Memory B cell (primary cell): ENCODE data around the gene UBAC1.
A peak's percentile ranks its signal among the peaks of the same experiment; 100 is the strongest.
"Not testable (repeated sequence)": the region's sequence is repeated elsewhere in the genome, so short reads cannot be mapped to it uniquely, and the experiment has no call there.

Experiments
- ATAC-seq: fragments of 150-1000 bp; cut with Tn5 transposase; 2 replicates; pipeline ENCODE4 v1.10.0; 2021; ENCODE audit warnings: low read depth, mild to moderate bottlenecking, moderate library complexity
- DNase-seq, 2 donors: peaks; one replicate each; pipeline ENCODE4 v3.0.0; 2022; ENCODE audit warnings: low spot score in 2 of 2
- H3K27ac Mint-ChIP-seq: one replicate; pipeline ENCODE4 v1.8.0; 2022; ENCODE audit warnings: mild to moderate bottlenecking, moderate library complexity, mixed read lengths
- H3K27me3 Mint-ChIP-seq: one replicate; pipeline ENCODE4 v1.8.0; 2022; ENCODE audit warnings: mixed read lengths
- H3K36me3 Mint-ChIP-seq: one replicate; pipeline ENCODE4 v1.8.0; 2022; ENCODE audit warnings: mild to moderate bottlenecking, mixed read lengths
- H3K4me1 Mint-ChIP-seq: one replicate; pipeline ENCODE4 v1.8.0; 2022; ENCODE audit warnings: mixed read lengths
- H3K4me3 Mint-ChIP-seq: one replicate; pipeline ENCODE4 v1.8.0; 2022; ENCODE audit warnings: mild to moderate bottlenecking, moderate library complexity, mixed read lengths
- H3K9me3 Mint-ChIP-seq: one replicate; pipeline ENCODE4 v1.8.0; 2022; ENCODE audit warnings: mixed read lengths

UBAC1 gene

GRCh38 chr9:135976531-135976930, 15.4 kb upstream of the UBAC1 start:
- Mint-ChIP-seq H3K4me1 (peaks cover 5% of the 10 kb centered on the region), H3K4me3 (no peak overlapping the region)
- no peak for ATAC-seq

DNA sequence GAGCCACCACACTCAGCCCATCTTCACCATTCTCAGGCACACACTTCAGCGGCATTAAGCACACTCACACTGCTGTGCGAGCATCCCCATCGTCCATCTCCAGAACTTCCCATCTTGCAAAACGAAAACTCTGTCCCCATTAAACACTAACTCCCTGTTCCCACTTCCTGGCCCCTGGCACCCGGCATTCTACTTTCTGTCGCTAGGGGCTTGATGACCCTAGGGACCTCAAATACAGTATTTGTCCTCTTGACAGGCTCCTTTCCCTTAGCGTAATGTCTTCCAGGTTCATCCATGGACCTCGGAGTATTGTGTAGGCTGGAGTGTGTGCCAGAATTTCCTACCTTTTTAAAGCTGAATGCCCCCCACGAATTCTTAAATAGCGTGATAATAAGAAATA, 14.7 kb upstream of the UBAC1 start:
- DNase-seq (no peak), ATAC-seq (no peak)
- Mint-ChIP-seq H3K9me3 (no peaks in the 10 kb centered on the region), H3K4me3 (no peak overlapping the region), H3K27ac (no peak overlapping the region), H3K4me1 (peaks cover 5% of the 10 kb centered on the region), H3K27me3 (peaks cover 12% of the 10 kb centered on the region), H3K36me3 (no peaks in the 10 kb centered on the region)

More at GRCh38 chr9:135976531-135976930, 15.4 kb upstream of the UBAC1 start:
- no peak overlapping the region for H3K27ac Mint-ChIP-seq
- H3K27me3 Mint-ChIP-seq: peaks cover 13% of the 10 kb centered on the region
- DNase-seq: no peak
- no peaks in the 10 kb centered on the region for H3K9me3 Mint-ChIP-seq
- H3K36me3 Mint-ChIP-seq: no peaks in the 10 kb centered on the region

DNA sequence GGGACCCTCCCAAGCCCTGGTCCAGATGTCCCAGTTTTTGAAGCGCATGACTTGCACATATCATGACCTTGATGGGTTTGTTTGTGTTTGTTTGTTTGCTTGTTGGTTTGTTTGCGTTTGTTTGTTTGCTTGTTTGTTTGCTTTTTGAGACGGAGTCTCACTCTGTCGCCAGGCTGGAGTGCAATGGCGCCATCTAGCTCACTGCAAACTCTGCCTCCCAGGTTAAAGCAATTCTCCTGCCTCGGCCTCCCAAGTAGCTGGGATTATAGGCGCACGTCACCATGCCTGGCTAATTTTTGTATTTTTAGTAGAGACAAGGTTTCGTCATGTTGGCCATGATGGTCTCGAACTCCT, 13.0 kb upstream of the UBAC1 start:
- DNase-seq (no peak), ATAC-seq (no peak)
- peaks cover 13% of the 10 kb centered on the region for H3K27me3 Mint-ChIP-seq
- no peaks in the 10 kb centered on the region for H3K9me3 Mint-ChIP-seq
- peaks cover 5% of the 10 kb centered on the region for H3K4me1 Mint-ChIP-seq
- no peaks in the 10 kb centered on the region for H3K36me3 Mint-ChIP-seq
- no peak overlapping the region for H3K27ac Mint-ChIP-seq
- H3K4me3 Mint-ChIP-seq: no peak overlapping the region

- no peak overlapping the region for H3K4me3 Mint-ChIP-seq
- no peaks in the 10 kb centered on the region for H3K4me1 Mint-ChIP-seq
- peaks cover 15% of the 10 kb centered on the region for H3K27me3 Mint-ChIP-seq
- no peak overlapping the region for H3K27ac Mint-ChIP-seq
- ATAC-seq (no peak), DNase-seq (no peak)
- H3K9me3 Mint-ChIP-seq: no peaks in the 10 kb centered on the region
- no peaks in the 10 kb centered on the region for H3K36me3 Mint-ChIP-seq
These were observed 12.4 kb upstream of the UBAC1 start for GRCh38 chr9:135973277-135974219.

GRCh38 chr9:135971892-135972291, 10.7 kb upstream of the UBAC1 start:
- DNase-seq: no peak
- no peaks in the 10 kb centered on the region for H3K9me3 Mint-ChIP-seq

GRCh38 chr9:135971111-135971766, 10.1 kb upstream of the UBAC1 start:
- H3K4me3 Mint-ChIP-seq: no peak overlapping the region
- H3K27me3 Mint-ChIP-seq: peaks cover 12% of the 10 kb centered on the region
- no peaks in the 10 kb centered on the region for H3K36me3 Mint-ChIP-seq
- no peak overlapping the region for H3K27ac Mint-ChIP-seq
- no peak for DNase-seq
- H3K4me1 Mint-ChIP-seq: peaks cover 6% of the 10 kb centered on the region
- no peak for ATAC-seq
- H3K9me3 Mint-ChIP-seq: no peaks in the 10 kb centered on the region

More at GRCh38 chr9:135971892-135972291, 10.7 kb upstream of the UBAC1 start:
- Mint-ChIP-seq H3K4me3 (no peak overlapping the region), H3K27ac (no peak overlapping the region), H3K4me1 (peaks cover 6% of the 10 kb centered on the region), H3K27me3 (peaks cover 17% of the 10 kb centered on the region), H3K36me3 (no peaks in the 10 kb centered on the region)
- peak; percentile 29 for ATAC-seq

- no peaks in the 10 kb centered on the region for H3K36me3 Mint-ChIP-seq
- peaks cover 6% of the 10 kb centered on the region for H3K4me1 Mint-ChIP-seq
- H3K27me3 Mint-ChIP-seq: peaks cover 12% of the 10 kb centered on the region
- no peaks in the 10 kb centered on the region for H3K9me3 Mint-ChIP-seq
- no peak for ATAC-seq
- H3K4me3 Mint-ChIP-seq: no peak overlapping the region
- DNase-seq: no peak
- H3K27ac Mint-ChIP-seq: no peak overlapping the region
These were observed 9.1 kb upstream of the UBAC1 start for GRCh38 chr9:135970128-135970815.

DNA sequence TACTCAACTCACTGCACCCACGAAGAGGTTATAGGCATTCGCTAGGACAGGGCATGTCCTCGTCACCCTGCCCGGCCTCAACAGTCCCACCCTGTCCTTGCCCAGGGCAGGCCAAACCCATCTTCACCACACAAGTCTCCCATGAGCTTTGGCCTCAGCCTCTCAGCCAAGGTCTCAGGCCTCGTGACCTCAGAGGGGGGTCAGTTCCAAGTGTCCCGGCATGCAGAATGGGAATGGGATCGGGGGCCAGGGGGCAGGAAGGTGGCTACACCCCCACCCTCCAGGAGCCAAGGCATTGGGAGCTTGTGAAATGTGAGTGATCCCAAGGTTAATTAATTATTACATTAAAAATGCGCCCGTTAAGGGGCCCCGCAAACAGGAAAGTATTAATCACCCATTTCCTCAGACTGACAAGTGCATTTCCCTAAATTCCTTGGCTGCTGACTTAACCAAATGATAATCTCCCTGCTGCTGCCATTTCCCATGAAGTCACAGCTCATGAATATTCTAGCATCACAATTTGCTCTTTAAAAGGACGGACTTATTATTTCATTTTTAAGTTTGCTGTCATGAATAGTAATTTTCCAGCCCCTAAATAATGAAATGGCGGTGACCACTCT, 8.0 kb upstream of the UBAC1 start:
- H3K4me3 Mint-ChIP-seq: no peak overlapping the region
- peaks cover 13% of the 10 kb centered on the region for H3K27me3 Mint-ChIP-seq

DNA sequence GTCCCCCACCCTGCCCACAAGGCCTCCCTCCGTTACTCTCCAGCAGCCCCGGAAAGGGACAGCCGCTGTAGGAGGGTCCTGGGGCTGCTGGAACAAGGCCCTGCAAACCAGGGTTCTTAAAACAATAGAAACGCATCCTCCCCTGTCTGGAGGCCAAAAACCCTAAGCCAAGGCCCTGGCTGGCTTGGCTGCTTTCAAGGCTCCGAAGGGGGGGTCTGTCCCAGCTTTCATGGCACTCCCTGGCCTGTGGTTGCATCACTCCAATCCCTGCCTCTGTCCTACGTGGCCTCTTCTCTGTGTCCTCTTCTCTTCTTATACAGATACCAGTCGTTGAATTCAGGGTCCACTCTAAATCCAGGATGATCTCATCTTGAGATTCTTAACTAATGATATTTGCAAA, 7.4 kb upstream of the UBAC1 start:
- no peak overlapping the region for H3K27ac Mint-ChIP-seq
- H3K27me3 Mint-ChIP-seq: peaks cover 14% of the 10 kb centered on the region
- H3K4me1 Mint-ChIP-seq: peaks cover 6% of the 10 kb centered on the region
- no peaks in the 10 kb centered on the region for H3K36me3 Mint-ChIP-seq
- H3K4me3 Mint-ChIP-seq: no peak overlapping the region
- no peaks in the 10 kb centered on the region for H3K9me3 Mint-ChIP-seq
- DNase-seq (no peak), ATAC-seq (no peak)

More for the DNA sequence above, 8.0 kb upstream of the UBAC1 start:
- Mint-ChIP-seq H3K4me1 (peaks cover 6% of the 10 kb centered on the region), H3K9me3 (no peaks in the 10 kb centered on the region), H3K27ac (no peak overlapping the region), H3K36me3 (no peaks in the 10 kb centered on the region)
- DNase-seq (no peak), ATAC-seq (no peak)

GRCh38 chr9:135968083-135968476, 6.9 kb upstream of the UBAC1 start:
- H3K27me3 Mint-ChIP-seq: peaks cover 14% of the 10 kb centered on the region
- ATAC-seq (no peak), DNase-seq (no peak)
- no peak overlapping the region for H3K4me3 Mint-ChIP-seq
- peaks cover 6% of the 10 kb centered on the region for H3K4me1 Mint-ChIP-seq
- no peak overlapping the region for H3K27ac Mint-ChIP-seq
- no peaks in the 10 kb centered on the region for H3K9me3 Mint-ChIP-seq
- H3K36me3 Mint-ChIP-seq: no peaks in the 10 kb centered on the region

DNA sequence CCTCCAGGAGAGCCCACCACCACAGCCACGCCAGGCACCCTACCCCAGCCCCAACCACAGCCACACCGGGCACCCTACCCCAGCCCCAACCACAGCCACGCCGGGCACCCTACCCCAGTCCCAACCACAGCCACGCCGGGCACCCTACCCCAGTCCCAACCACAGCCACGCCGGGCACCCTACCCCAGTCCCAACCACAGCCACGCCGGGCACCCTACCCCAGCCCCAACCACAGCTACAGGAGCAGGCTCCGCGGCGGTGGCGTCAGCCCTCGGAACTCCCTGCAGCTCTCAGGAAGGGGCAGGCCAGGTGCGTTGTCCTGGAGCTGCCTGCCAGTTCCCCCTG, 5.7 kb upstream of the UBAC1 start:
- DNase-seq, ATAC-seq, H3K27ac Mint-ChIP-seq, H3K9me3 Mint-ChIP-seq, H3K4me3 Mint-ChIP-seq, H3K36me3 Mint-ChIP-seq: not testable (repeated sequence)
- H3K4me1 Mint-ChIP-seq: peaks cover 16% of the 10 kb centered on the region
- H3K27me3 Mint-ChIP-seq: peaks cover 19% of the 10 kb centered on the region

- Mint-ChIP-seq H3K36me3 (no peaks in the 10 kb centered on the region), H3K4me3 (no peak overlapping the region), H3K9me3 (no peaks in the 10 kb centered on the region), H3K27me3 (peaks cover 16% of the 10 kb centered on the region), H3K4me1 (peaks cover 23% of the 10 kb centered on the region), H3K27ac (no peak overlapping the region)
- no peak for DNase-seq
- no peak for ATAC-seq
These were observed 4.1 kb upstream of the UBAC1 start for GRCh38 chr9:135965124-135965756.

DNA sequence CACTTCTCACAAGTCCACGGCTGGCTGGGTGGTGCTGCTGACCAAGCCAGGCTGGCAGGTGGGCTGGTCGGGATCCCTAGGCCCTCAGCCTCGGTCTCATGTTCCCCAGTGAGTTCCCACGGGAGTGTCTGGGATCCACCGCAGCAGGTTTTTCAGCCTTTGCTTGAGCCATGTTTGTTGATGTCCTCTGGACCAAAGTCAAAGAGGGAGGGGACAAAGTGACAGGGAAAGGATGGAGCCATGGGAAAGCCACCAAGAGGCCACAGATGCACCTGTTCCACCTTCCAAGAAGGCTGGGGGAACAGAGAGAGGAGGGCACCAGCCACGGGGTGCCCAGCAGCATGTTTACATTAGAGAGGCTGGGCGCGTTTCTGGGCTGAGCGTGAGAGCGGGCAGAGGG, 2.8 kb upstream of the UBAC1 start:
- Mint-ChIP-seq H3K4me3 (no peak overlapping the region), H3K4me1 (peaks cover 27% of the 10 kb centered on the region), H3K9me3 (no peaks in the 10 kb centered on the region), H3K27ac (no peak overlapping the region), H3K36me3 (no peaks in the 10 kb centered on the region), H3K27me3 (peaks cover 16% of the 10 kb centered on the region)
- ATAC-seq (no peak), DNase-seq (no peak)
